ENCODE results near the gene CTNNA3. TPM values are rescaled to one million over a fixed set of nuclear protein-coding genes. Genes with fewer than 3 reads are reported as not detected.

Gene CTNNA3
- total and polyA plus RNA-seq, 2 donors (not counting 3 experiments of a cell fraction or from before 2014, with no cell fraction given), result not detected

DNA sequence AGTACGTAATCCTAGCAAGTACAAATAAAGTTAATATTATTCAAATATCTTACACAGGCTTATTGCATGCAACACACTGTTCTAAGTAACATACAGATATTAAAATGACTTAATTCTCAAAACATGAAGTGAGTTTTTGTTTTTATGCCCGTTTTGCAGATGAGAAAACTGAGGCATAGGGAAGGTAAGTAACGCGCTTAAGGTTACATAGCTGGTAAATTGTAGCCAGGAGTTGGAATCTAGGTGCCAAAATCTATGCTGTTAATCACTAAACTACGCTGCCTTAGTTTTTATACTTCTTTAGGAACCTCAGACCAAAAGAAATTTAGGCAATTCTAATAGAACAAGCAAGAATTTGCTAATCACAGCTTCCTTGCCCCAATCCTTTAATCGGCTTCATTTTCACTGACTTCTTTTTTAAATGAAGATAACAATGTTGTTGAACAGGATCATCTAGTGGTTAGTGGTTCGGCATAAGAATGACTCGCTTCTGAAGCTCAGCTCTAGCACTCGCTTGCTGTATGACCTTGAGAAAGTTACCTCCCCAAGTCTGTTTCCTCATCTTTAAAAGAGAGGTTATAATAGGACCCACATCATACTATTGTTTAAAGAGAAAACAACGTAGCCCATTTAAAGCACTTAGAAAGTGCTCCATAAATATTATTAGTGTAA, 771.2 kb downstream of the CTNNA3 start:
- no peak for FAIRE-seq
- dilution Hi-C loops (cut with MboI; ENCODE audit: extremely low pct_ligation_motif_present, low sequenced_read_pairs), result no loop called here
- POLR2A ChIA-PET, result no interaction called here

More for the DNA sequence above, 771.2 kb downstream of the CTNNA3 start:
- no peaks in the 10 kb centered on the region for H3K4me1 ChIP-seq (ENCODE audit: control insufficient read depth, extremely low read depth, insufficient read depth, low read length)
- intact Hi-C loops (cut with micrococcal nuclease), result no loop called here
- H3K27ac ChIP-seq (ENCODE audit: insufficient read depth, low read depth, low read length), result no peak overlapping the region
- no TSS peak for BruUV-seq (replicated peaks)
- no peak overlapping the region for H3K9ac ChIP-seq (replicated peaks; ENCODE audit: extremely low read depth, insufficient read depth, low read length)
- DNase-seq (ENCODE audit: low read depth, low spot score), result no peak
- no peak overlapping the region for H3K4me2 ChIP-seq (ENCODE audit: insufficient read depth, low read length)
- H3K36me3 ChIP-seq (ENCODE audit: control insufficient read depth in 2 of 2, extremely low read depth in 1 of 2, insufficient read depth in 2 of 2, low read length in 2 of 2), result no peaks in the 10 kb centered on the region
- H3K79me2 ChIP-seq (ENCODE audit: control insufficient read depth, insufficient read depth, low read length), result no peaks in the 10 kb centered on the region
- H3K9me3 ChIP-seq (replicated peaks; ENCODE audit: control insufficient read depth, insufficient read depth, low read length), result no peaks in the 10 kb centered on the region
- H3K4me3 ChIP-seq (replicated peaks in 1 of 3; ENCODE audit: insufficient read depth in 1 of 3, low read depth in 1 of 3, low read length in 3 of 3), result no peak overlapping the region
- CTCF ChIA-PET, result no interaction called here
- H4K20me1 ChIP-seq (replicated peaks; ENCODE audit: control insufficient read depth, extremely low read depth, insufficient read depth, low read length), result no peaks in the 10 kb centered on the region
- no peaks in the 10 kb centered on the region for H3K9me1 ChIP-seq (replicated peaks; ENCODE audit: control insufficient read depth, extremely low read depth, insufficient read depth, low read length)
- H3K27me3 ChIP-seq (ENCODE audit: control insufficient read depth in 2 of 2, insufficient read depth in 2 of 2, low read length in 2 of 2), result peaks cover 25 to 28% of the 10 kb centered on the region in 2 experiments
- TF ChIP-seq JUN (IDR thresholded peaks at IDR 0.05; ENCODE audit: borderline replicate concordance, insufficient read depth, insufficient read length, low read depth) (no peak), EZH2 (IDR thresholded peaks at IDR 0.05; ENCODE audit: borderline replicate concordance, low read depth, low read length, severe bottlenecking) (no peak), GATA2 (IDR thresholded peaks at IDR 0.05; ENCODE audit: insufficient read depth, insufficient read length, low read depth, low read length) (no peak), MYC (IDR thresholded peaks at IDR 0.05; ENCODE audit: low read depth, low read length) (no peak), POLR2A (IDR thresholded peaks at IDR 0.05; ENCODE audit: low read depth, low read length) (no peak), FOS (IDR thresholded peaks at IDR 0.05; ENCODE audit: borderline replicate concordance, insufficient read depth, low read length) (no peak), POLR2AphosphoS5 (IDR thresholded peaks at IDR 0.05; ENCODE audit: insufficient read depth, low read depth, low read length) (no peak)
- TF ChIP-seq, protein P1, sequence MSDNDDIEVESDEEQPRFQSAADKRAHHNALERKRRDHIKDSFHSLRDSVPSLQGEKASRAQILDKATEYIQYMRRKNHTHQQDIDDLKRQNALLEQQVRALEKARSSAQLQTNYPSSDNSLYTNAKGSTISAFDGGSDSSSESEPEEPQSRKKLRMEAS (IDR thresholded peaks at IDR 0.05; ENCODE audit: insufficient read depth, insufficient read length), result no peak
- TF ChIP-seq, protein P2, sequence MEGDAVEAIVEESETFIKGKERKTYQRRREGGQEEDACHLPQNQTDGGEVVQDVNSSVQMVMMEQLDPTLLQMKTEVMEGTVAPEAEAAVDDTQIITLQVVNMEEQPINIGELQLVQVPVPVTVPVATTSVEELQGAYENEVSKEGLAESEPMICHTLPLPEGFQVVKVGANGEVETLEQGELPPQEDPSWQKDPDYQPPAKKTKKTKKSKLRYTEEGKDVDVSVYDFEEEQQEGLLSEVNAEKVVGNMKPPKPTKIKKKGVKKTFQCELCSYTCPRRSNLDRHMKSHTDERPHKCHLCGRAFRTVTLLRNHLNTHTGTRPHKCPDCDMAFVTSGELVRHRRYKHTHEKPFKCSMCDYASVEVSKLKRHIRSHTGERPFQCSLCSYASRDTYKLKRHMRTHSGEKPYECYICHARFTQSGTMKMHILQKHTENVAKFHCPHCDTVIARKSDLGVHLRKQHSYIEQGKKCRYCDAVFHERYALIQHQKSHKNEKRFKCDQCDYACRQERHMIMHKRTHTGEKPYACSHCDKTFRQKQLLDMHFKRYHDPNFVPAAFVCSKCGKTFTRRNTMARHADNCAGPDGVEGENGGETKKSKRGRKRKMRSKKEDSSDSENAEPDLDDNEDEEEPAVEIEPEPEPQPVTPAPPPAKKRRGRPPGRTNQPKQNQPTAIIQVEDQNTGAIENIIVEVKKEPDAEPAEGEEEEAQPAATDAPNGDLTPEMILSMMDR (IDR thresholded peaks at IDR 0.05; ENCODE audit: extremely low read depth in 1 of 2, insufficient read depth in 1 of 2, low read depth in 1 of 2, low read length in 2 of 2), result no peak
- H2AFZ ChIP-seq (ENCODE audit: low read depth, low read length), result no peak overlapping the region
